DND-41 (cell line): Measurements from ENCODE around the gene STOX2.

ENCODE experiments used
- ATAC-seq: fragments of 200-7000 bp; cut with Tn5 transposase; 3 replicates; pipeline ENCODE4 v1.9.1; 2021; ENCODE audit warnings: low read depth; ENCODE audit not compliant: insufficient read depth
- DNase-seq: peaks from one replicate; pipeline ENCODE4 v3.0.0-alpha.2; 2020
- H2AFZ ChIP-seq: 2 replicates; pipeline ENCODE4 v1.6.0; 2012; ENCODE audit warnings: low read depth, low read length
- H3K27ac ChIP-seq: 2 replicates; pipeline ENCODE4 v1.5.1; 2012; ENCODE audit warnings: low read length, inconsistent platforms
- H3K27me3 ChIP-seq: fragments of 200-600 bp; sonication (generic); 2 replicates; pipeline ENCODE4 v1.6.0; 2012; ENCODE audit warnings: low read length, mild to moderate bottlenecking, inconsistent platforms; ENCODE audit not compliant: insufficient read depth, poor library complexity
- H3K36me3 ChIP-seq: 2 replicates; pipeline ENCODE4 v1.5.1; 2012; ENCODE audit warnings: low read length, inconsistent platforms; ENCODE audit not compliant: insufficient read depth
- H3K4me1 ChIP-seq: 2 replicates; pipeline ENCODE4 v1.5.1; 2012; ENCODE audit warnings: mild to moderate bottlenecking, low read length; ENCODE audit not compliant: insufficient read depth
- H3K4me2 ChIP-seq: 2 replicates; pipeline ENCODE4 v1.6.0; 2012; ENCODE audit warnings: mild to moderate bottlenecking, moderate library complexity, low read length, inconsistent platforms; ENCODE audit not compliant: insufficient read depth
- H3K4me3 ChIP-seq, 2 experiments: fragments of 200-600 bp in 1 of 2; shearing (Covaris generic) in 1 of 2; 2 replicates each; pipeline ENCODE4 v1.5.1; 2012 to 2016; ENCODE audit warnings: inconsistent platforms in 2 of 2, low read length in 2 of 2, mild to moderate bottlenecking in 2 of 2, low read depth in 1 of 2, moderate library complexity in 1 of 2
- H3K79me2 ChIP-seq: 2 replicates; pipeline ENCODE4 v1.6.0; 2012; ENCODE audit warnings: low read length, inconsistent platforms; ENCODE audit not compliant: insufficient read depth
- H3K9ac ChIP-seq: 2 replicates; pipeline ENCODE4 v1.6.0; 2012; ENCODE audit warnings: low read depth, mild to moderate bottlenecking, inconsistent platforms, low read length, moderate library complexity
- H3K9me3 ChIP-seq: 2 replicates; pipeline ENCODE4 v1.5.1; 2012; ENCODE audit warnings: low read length, moderate library complexity, mild to moderate bottlenecking, inconsistent platforms; ENCODE audit not compliant: insufficient read depth, severe bottlenecking
- H4K20me1 ChIP-seq: 2 replicates; pipeline ENCODE4 v1.6.0; 2012; ENCODE audit warnings: low read length; ENCODE audit not compliant: insufficient read depth
- EZH2 ChIP-seq: IDR thresholded peaks from 3 replicates; pipeline ENCODE4 v1.6.1; 2012; ENCODE audit warnings: borderline replicate concordance, low read depth, mild to moderate bottlenecking, moderate library complexity, low read length, inconsistent platforms; ENCODE audit not compliant: severe bottlenecking
- TF ChIP-seq, protein P1 (sequence below): IDR thresholded peaks from 2 replicates; pipeline ENCODE4 v1.5.1; 2012; ENCODE audit warnings: borderline replicate concordance, low read length, moderate library complexity, mild to moderate bottlenecking; ENCODE audit not compliant: poor library complexity, severe bottlenecking; ENCODE audit errors: extremely low read depth

Gene STOX2

DNA sequence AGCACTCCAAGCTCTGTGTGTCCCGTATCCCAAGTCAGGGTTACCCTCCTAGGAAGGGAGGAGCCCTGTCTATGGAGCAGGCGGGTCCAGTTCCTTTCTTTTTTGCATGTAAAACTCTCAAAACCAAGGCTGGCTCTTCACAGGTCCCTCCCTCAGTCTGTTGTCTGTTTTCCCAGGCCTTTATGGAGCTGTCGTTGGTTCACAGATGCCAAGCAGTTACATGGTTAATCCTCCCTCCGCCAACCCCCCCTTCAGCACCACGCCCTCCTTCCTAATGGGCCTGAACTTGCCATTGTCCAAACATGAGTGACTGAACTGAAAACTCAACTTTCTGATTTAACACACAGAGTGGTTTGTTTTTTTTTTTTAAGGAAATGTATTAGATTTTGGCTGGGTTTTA, 148.3 kb downstream of the STOX2 start:
- Histone ChIP-seq H3K27me3 (no peaks in the 10 kb centered on the region), H4K20me1 (no peaks in the 10 kb centered on the region), H2AFZ (no peak overlapping the region), H3K4me2 (no peak overlapping the region), H3K79me2 (no peaks in the 10 kb centered on the region), H3K4me3 (no peak overlapping the region), H3K36me3 (no peaks in the 10 kb centered on the region), H3K27ac (no peak overlapping the region), H3K9me3 (no peaks in the 10 kb centered on the region), H3K4me1 (peaks cover under 1% of the 10 kb centered on the region; the same call in 1 of the 2 replicates), H3K9ac (no peak overlapping the region)
- TF ChIP-seq, protein P1, sequence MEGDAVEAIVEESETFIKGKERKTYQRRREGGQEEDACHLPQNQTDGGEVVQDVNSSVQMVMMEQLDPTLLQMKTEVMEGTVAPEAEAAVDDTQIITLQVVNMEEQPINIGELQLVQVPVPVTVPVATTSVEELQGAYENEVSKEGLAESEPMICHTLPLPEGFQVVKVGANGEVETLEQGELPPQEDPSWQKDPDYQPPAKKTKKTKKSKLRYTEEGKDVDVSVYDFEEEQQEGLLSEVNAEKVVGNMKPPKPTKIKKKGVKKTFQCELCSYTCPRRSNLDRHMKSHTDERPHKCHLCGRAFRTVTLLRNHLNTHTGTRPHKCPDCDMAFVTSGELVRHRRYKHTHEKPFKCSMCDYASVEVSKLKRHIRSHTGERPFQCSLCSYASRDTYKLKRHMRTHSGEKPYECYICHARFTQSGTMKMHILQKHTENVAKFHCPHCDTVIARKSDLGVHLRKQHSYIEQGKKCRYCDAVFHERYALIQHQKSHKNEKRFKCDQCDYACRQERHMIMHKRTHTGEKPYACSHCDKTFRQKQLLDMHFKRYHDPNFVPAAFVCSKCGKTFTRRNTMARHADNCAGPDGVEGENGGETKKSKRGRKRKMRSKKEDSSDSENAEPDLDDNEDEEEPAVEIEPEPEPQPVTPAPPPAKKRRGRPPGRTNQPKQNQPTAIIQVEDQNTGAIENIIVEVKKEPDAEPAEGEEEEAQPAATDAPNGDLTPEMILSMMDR, result no peak
- TF ChIP-seq EZH2, result no peak
- ATAC-seq, result no peak
- DNase-seq, result no peak

DNA sequence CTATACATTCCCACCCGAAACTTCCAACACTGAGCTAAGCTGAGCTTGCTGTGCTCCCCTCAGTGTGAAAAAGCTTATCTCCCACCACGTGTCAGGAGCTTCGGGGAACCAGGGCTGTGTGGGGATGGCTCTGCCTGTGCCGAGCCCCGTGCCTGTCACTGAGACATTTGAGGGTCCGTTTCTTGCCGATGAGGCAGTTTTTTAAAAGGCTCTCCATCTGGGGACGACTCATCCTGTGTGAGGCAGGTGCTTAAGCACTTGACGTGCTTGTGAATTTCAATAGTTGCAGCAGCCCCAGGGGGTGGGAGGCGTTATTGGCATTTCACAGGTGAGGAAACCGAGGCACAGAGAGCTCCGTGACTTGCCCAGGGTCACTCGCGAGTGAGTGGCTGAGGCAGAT, 151.8 kb downstream of the STOX2 start:
- Histone ChIP-seq H4K20me1 (no peaks in the 10 kb centered on the region), H3K27me3 (no peaks in the 10 kb centered on the region), H3K9me3 (no peaks in the 10 kb centered on the region), H2AFZ (no peak overlapping the region), H3K4me1 (no peaks in the 10 kb centered on the region), H3K4me3 (no peak overlapping the region), H3K9ac (no peak overlapping the region), H3K4me2 (no peak overlapping the region), H3K27ac (no peak overlapping the region), H3K36me3 (no peaks in the 10 kb centered on the region), H3K79me2 (no peaks in the 10 kb centered on the region)
- TF ChIP-seq, protein P1, result no peak
- no peak for TF ChIP-seq EZH2
- no peak for DNase-seq
- ATAC-seq, result no peak

DNA sequence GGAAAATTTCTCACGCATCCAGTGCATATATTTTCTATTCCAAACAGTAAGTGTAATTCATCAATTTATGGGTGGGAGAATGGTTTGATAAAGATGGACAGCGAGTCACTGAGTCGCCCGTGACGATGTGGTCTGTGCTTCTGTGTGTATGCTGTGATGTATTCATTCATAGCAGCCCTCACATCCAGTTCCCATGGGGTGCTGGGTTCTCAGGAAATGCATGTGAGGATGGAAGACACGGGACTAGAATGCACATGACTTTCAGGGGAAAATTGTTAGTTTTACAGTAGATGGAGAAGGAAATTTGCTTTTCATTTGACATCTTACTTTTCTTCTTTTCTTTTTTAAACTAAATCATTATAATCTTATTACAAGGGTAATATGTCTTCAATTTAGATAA, 152.9 kb downstream of the STOX2 start:
- no peak overlapping the region for H2AFZ ChIP-seq
- no peaks in the 10 kb centered on the region for H3K4me1 ChIP-seq
- no peak overlapping the region for H3K4me2 ChIP-seq
- H3K4me3 ChIP-seq, result no peak overlapping the region
- H3K36me3 ChIP-seq, result no peaks in the 10 kb centered on the region
- no peaks in the 10 kb centered on the region for H3K79me2 ChIP-seq
- ATAC-seq (no peak), DNase-seq (no peak)
- H3K9ac ChIP-seq, result no peak overlapping the region
- no peaks in the 10 kb centered on the region for H3K27me3 ChIP-seq
- no peaks in the 10 kb centered on the region for H4K20me1 ChIP-seq
- no peak for TF ChIP-seq EZH2
- TF ChIP-seq, protein P1, result no peak
- no peaks in the 10 kb centered on the region for H3K9me3 ChIP-seq
- H3K27ac ChIP-seq, result no peak overlapping the region

DNA sequence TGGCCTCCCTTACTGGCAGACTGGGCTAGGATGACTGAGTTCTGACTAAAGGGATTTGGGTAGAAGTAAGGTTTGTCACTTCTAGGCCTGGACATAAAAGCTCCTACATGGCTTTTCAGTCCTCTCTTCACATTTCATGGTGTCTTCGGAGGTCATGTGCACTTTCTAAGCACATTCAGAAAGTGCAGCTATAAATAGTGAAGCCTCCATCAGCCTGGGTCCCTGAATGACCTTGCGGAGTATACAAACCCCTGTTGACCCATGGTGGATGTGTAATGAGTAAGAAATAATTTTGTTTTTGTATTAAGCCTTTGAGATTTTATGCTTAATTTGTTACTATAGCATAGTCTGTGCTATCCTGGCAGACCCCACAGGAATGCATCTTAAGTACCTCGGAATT, 154.0 kb downstream of the STOX2 start:
- Histone ChIP-seq H3K27ac (no peak overlapping the region), H3K79me2 (no peaks in the 10 kb centered on the region), H3K9ac (no peak overlapping the region), H3K4me1 (no peaks in the 10 kb centered on the region), H3K4me3 (no peak overlapping the region), H2AFZ (no peak overlapping the region), H3K4me2 (no peak overlapping the region), H3K27me3 (no peaks in the 10 kb centered on the region), H3K36me3 (no peaks in the 10 kb centered on the region), H3K9me3 (no peaks in the 10 kb centered on the region), H4K20me1 (no peaks in the 10 kb centered on the region)
- DNase-seq (no peak), ATAC-seq (no peak)
- TF ChIP-seq, protein P1, result no peak
- TF ChIP-seq EZH2, result no peak
